ENCODE data around the gene ARFGEF3. TPM values are rescaled to one million over a fixed set of nuclear protein-coding genes. Genes with fewer than 3 reads are reported as not detected.
A peak's percentile ranks its signal among the peaks of the same experiment; 100 is the strongest.

Gene ARFGEF3
- total and polyA plus RNA-seq, 4 donors: 0.06 to 0.33 (median 0.16) TPM

DNA sequence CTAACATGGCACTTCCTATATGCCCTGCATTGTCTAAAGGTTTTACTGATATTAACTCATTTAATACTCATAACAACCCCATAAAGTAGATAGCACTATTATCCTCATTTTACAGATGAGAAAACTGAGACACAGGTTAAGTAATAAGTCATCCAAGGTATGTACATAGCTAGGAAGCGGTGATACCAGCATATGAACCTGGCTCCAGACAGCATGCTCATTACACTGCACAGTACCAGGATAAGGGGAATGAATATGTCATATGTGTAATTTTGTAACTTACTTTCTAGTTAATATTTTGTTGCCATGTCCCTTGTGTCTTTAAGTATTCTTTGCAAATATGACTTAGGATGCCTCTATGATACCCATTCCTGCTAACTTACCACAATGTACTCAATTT is 109.7 kb downstream of the ARFGEF3 start:
- DNase-seq (ENCODE audit: low spot score): no peak
- peaks cover 2 to 16% (median 9%) of the 10 kb centered on the region in 4 donors for H3K4me1 ChIP-seq (ENCODE audit: control insufficient read depth in 4 of 4, insufficient read depth in 4 of 4, low read length in 3 of 4)
- H3K36me3 ChIP-seq (ENCODE audit: control insufficient read depth in 4 of 4, insufficient read depth in 3 of 4, low read depth in 1 of 4, low read length in 3 of 4): no peaks in the 10 kb centered on the region
- no peaks in the 10 kb centered on the region for H3K9me3 ChIP-seq (ENCODE audit: control insufficient read depth in 4 of 4, low read length in 3 of 4)
- no peak overlapping the region for H3K27ac ChIP-seq (ENCODE audit: low read depth in 1 of 2, low read length in 2 of 2)
- H3K4me3 ChIP-seq (ENCODE audit: low read depth in 1 of 3, low read length in 3 of 3): no peak overlapping the region
- H3K9ac ChIP-seq (ENCODE audit: low read depth in 1 of 2, low read length in 2 of 2): no peak overlapping the region
- WGBS: 99% methylated on average over 1 of the region's 1 CpG
- TF ChIP-seq EGR1 (IDR thresholded peaks at IDR 0.05; ENCODE audit: low read depth in 2 of 2) (no peak), FOXA2 (IDR thresholded peaks at IDR 0.05) (no peak)
- TF ChIP-seq, protein P1, sequence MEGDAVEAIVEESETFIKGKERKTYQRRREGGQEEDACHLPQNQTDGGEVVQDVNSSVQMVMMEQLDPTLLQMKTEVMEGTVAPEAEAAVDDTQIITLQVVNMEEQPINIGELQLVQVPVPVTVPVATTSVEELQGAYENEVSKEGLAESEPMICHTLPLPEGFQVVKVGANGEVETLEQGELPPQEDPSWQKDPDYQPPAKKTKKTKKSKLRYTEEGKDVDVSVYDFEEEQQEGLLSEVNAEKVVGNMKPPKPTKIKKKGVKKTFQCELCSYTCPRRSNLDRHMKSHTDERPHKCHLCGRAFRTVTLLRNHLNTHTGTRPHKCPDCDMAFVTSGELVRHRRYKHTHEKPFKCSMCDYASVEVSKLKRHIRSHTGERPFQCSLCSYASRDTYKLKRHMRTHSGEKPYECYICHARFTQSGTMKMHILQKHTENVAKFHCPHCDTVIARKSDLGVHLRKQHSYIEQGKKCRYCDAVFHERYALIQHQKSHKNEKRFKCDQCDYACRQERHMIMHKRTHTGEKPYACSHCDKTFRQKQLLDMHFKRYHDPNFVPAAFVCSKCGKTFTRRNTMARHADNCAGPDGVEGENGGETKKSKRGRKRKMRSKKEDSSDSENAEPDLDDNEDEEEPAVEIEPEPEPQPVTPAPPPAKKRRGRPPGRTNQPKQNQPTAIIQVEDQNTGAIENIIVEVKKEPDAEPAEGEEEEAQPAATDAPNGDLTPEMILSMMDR (IDR thresholded peaks at IDR 0.05; ENCODE audit: low read depth, low read length, missing input control): no peak
- no peaks in the 10 kb centered on the region for H3K27me3 ChIP-seq (ENCODE audit: control insufficient read depth in 4 of 4, insufficient read depth in 4 of 4, low read length in 3 of 4)

DNA sequence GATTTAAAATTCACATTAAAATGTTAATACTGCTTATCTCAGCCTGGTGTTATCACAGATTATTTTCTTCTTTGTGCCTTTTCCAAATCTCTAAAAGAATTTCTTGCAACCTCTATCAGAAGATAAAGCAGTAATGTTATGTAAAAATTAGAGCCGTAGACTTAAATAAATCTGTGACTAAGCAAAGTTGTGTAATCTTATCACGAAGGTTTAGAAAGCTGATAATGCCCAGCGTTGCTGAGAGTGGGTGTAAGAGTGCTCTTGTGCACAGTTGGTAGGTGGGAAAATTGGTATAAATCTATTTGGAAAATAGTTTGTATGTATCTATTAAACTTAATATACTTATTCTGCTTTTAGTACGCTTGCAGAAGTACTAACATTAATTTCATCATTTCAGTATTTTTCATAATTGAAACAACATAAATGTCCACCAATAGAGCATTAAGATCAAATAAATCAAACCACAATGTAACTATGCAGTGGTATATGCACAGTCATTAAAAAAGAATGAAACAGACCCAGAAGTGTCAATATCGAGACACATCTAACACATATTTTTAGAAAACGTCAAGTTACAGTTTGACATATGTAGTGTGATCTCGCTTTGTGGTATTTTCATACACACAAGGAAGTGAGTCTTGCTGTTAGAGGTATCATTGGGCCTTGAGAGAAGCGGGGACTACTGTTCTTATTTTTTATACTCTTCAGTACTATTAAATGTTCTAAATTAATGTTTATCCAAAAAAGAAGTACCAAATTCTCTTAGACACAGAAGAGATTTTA is 111.0 kb downstream of the ARFGEF3 start:
- DNase-seq (ENCODE audit: low spot score): no peak
- Histone ChIP-seq H3K27me3 (ENCODE audit: control insufficient read depth in 4 of 4, insufficient read depth in 4 of 4, low read length in 3 of 4) (no peaks in the 10 kb centered on the region), H3K4me1 (ENCODE audit: control insufficient read depth in 4 of 4, insufficient read depth in 4 of 4, low read length in 3 of 4) (peaks cover 2 to 16% (median 8%) of the 10 kb centered on the region in 4 donors), H3K9ac (ENCODE audit: low read depth in 1 of 2, low read length in 2 of 2) (no peak overlapping the region), H3K36me3 (ENCODE audit: control insufficient read depth in 4 of 4, insufficient read depth in 3 of 4, low read depth in 1 of 4, low read length in 3 of 4) (no peaks in the 10 kb centered on the region), H3K4me3 (ENCODE audit: low read depth in 1 of 3, low read length in 3 of 3) (no peak overlapping the region), H3K27ac (ENCODE audit: low read depth in 1 of 2, low read length in 2 of 2) (no peak overlapping the region), H3K9me3 (ENCODE audit: control insufficient read depth in 4 of 4, low read length in 3 of 4) (no peaks in the 10 kb centered on the region)
- TF ChIP-seq HNF4A (conservative IDR thresholded peaks at IDR 0.05): peak in 1 of 2 donors; percentile 9
- TF ChIP-seq RAD21 (IDR thresholded peaks at IDR 0.05): no peak
- TF ChIP-seq FOXA1 (IDR thresholded peaks at IDR 0.05): no peak
- no peak for TF ChIP-seq SP1 (IDR thresholded peaks at IDR 0.05)
- no peak for TF ChIP-seq JUND (IDR thresholded peaks at IDR 0.05)
- TF ChIP-seq HNF4G (IDR thresholded peaks at IDR 0.05): no peak
- TF ChIP-seq, protein P2, sequence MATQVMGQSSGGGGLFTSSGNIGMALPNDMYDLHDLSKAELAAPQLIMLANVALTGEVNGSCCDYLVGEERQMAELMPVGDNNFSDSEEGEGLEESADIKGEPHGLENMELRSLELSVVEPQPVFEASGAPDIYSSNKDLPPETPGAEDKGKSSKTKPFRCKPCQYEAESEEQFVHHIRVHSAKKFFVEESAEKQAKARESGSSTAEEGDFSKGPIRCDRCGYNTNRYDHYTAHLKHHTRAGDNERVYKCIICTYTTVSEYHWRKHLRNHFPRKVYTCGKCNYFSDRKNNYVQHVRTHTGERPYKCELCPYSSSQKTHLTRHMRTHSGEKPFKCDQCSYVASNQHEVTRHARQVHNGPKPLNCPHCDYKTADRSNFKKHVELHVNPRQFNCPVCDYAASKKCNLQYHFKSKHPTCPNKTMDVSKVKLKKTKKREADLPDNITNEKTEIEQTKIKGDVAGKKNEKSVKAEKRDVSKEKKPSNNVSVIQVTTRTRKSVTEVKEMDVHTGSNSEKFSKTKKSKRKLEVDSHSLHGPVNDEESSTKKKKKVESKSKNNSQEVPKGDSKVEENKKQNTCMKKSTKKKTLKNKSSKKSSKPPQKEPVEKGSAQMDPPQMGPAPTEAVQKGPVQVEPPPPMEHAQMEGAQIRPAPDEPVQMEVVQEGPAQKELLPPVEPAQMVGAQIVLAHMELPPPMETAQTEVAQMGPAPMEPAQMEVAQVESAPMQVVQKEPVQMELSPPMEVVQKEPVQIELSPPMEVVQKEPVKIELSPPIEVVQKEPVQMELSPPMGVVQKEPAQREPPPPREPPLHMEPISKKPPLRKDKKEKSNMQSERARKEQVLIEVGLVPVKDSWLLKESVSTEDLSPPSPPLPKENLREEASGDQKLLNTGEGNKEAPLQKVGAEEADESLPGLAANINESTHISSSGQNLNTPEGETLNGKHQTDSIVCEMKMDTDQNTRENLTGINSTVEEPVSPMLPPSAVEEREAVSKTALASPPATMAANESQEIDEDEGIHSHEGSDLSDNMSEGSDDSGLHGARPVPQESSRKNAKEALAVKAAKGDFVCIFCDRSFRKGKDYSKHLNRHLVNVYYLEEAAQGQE (IDR thresholded peaks at IDR 0.05): no peak
- WGBS: 71% methylated on average over 8 of the region's 8 CpGs

DNA sequence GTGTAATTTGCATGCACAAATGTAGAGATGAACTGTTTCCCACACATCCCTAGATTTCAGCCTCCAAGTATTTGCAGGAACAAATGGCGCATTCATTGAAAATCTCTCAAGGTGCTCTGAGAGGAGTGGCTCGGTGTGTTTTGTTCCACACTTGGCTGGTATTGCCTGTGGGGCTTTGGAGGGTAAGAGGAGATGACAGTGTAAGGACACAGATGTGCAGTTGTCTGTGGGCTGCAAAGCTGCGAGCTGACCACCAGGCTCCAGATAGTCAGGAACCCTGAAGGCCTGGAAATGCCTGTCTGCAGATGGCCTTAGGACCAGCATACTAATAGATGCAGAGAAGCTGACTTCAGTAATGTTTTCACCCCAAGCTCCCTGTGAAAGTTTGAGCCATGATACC is 114.2 kb downstream of the ARFGEF3 start:
- Histone ChIP-seq H3K36me3 (ENCODE audit: control insufficient read depth in 4 of 4, insufficient read depth in 3 of 4, low read depth in 1 of 4, low read length in 3 of 4) (no peaks in the 10 kb centered on the region), H3K4me1 (ENCODE audit: control insufficient read depth in 4 of 4, insufficient read depth in 4 of 4, low read length in 3 of 4) (no peaks in the 10 kb centered on the region), H3K4me3 (ENCODE audit: low read depth in 1 of 3, low read length in 3 of 3) (no peak overlapping the region), H3K27me3 (ENCODE audit: control insufficient read depth in 4 of 4, insufficient read depth in 4 of 4, low read length in 3 of 4) (no peaks in the 10 kb centered on the region), H3K27ac (ENCODE audit: low read depth in 1 of 2, low read length in 2 of 2) (no peak overlapping the region), H3K9ac (ENCODE audit: low read depth in 1 of 2, low read length in 2 of 2) (no peak overlapping the region), H3K9me3 (ENCODE audit: control insufficient read depth in 4 of 4, low read length in 3 of 4) (no peaks in the 10 kb centered on the region)
- no peak for DNase-seq (ENCODE audit: low spot score)
- TF ChIP-seq EGR1 (IDR thresholded peaks at IDR 0.05; ENCODE audit: low read depth in 2 of 2) (no peak), RAD21 (IDR thresholded peaks at IDR 0.05) (no peak), SP1 (IDR thresholded peaks at IDR 0.05) (no peak), FOXA2 (IDR thresholded peaks at IDR 0.05) (no peak), NR2F2 (IDR thresholded peaks at IDR 0.05) (no peak)
- TF ChIP-seq, protein P3, sequence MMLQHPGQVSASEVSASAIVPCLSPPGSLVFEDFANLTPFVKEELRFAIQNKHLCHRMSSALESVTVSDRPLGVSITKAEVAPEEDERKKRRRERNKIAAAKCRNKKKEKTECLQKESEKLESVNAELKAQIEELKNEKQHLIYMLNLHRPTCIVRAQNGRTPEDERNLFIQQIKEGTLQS (IDR thresholded peaks at IDR 0.05): no peak
- TF ChIP-seq, protein P4, sequence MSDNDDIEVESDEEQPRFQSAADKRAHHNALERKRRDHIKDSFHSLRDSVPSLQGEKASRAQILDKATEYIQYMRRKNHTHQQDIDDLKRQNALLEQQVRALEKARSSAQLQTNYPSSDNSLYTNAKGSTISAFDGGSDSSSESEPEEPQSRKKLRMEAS (IDR thresholded peaks at IDR 0.05): no peak
- TF ChIP-seq, protein P1 (IDR thresholded peaks at IDR 0.05; ENCODE audit: low read depth, low read length, missing input control): no peak
- 93% methylated on average over 3 of the region's 3 CpGs for WGBS
